Measurements from ENCODE around the gene MEP1A.

GRCh38 chr6:46862381-46862780 is 69.2 kb downstream of the MEP1A start:
- TF ChIP-seq CTCF (IDR thresholded peaks at IDR 0.05; ENCODE audit: extremely low read depth in 1 of 2, insufficient read depth in 1 of 2, low read depth in 1 of 2, low read length in 2 of 2) (no peak), POLR2A (IDR thresholded peaks at IDR 0.05; ENCODE audit: low read depth, low read length) (no peak), EZH2 (IDR thresholded peaks at IDR 0.05; ENCODE audit: borderline replicate concordance, low read depth, low read length, severe bottlenecking) (no peak)

Measured in endothelial cell of umbilical vein (primary cell).